ENCODE results near the gene AZU1. TPM values are rescaled to one million over a fixed set of nuclear protein-coding genes. Genes with fewer than 3 reads are reported as not detected.
"Not testable (repeated sequence)": the region's sequence is repeated elsewhere in the genome, so short reads cannot be mapped to it uniquely, and the experiment has no call there.

AZU1 gene
- total and polyA plus RNA-seq, 11 donors: 0.11 to 3.3 (median 0.20) TPM; not detected in 8

- Histone ChIP-seq H3K4me1 (no peaks in the 10 kb centered on the region), H3K4me3 (no peak overlapping the region), H3K27me3 (no peaks in the 10 kb centered on the region), H3K9me3 (no peaks in the 10 kb centered on the region), H3K36me3 (peaks cover 0 to 37% (median 27%) of the 10 kb centered on the region in 9 donors), H3K27ac (no peak overlapping the region)
- ATAC-seq (peak in 2 of 4 donors; percentile 9 to 10), DNase-seq (peak in 3 of 5 donors; percentile 19 to 61 (median 30))
- intact Hi-C loops (cut with DNase I): no loop called here
- WGBS, 4 donors: 89 to 96% (median 93%) methylated on average over 15 to 47 of the region's 47 CpGs
- TF ChIP-seq CTCF (IDR thresholded peaks at IDR 0.05) (no peak), POLR2A (IDR thresholded peaks at IDR 0.05) (no peak)
These were observed 12.4 kb upstream of the AZU1 start for GRCh38 chr19:815079-815774.

GRCh38 chr19:815775-816499, 11.7 kb upstream of the AZU1 start:
- no peak for TF ChIP-seq CTCF (IDR thresholded peaks at IDR 0.05)
- TF ChIP-seq POLR2A (IDR thresholded peaks at IDR 0.05): no peak
- intact Hi-C loops (cut with DNase I): no loop called here
- Histone ChIP-seq H3K4me1 (peaks cover 0 to under 1% (median 0%) of the 10 kb centered on the region in 12 donors), H3K27me3 (peaks cover 0 to under 1% (median 0%) of the 10 kb centered on the region in 9 donors), H3K36me3 (peaks cover 0 to 30% (median 20%) of the 10 kb centered on the region in 9 donors), H3K4me3 (no peak overlapping the region), H3K27ac (no peak overlapping the region), H3K9me3 (no peaks in the 10 kb centered on the region)
- WGBS, 4 donors: 90 to 98% (median 96%) methylated on average over 12 to 13 of the region's 13 CpGs
- no peak for ATAC-seq
- DNase-seq: no peak

- intact Hi-C loops (cut with DNase I): no loop called here
These were observed 11.2 kb upstream of the AZU1 start for GRCh38 chr19:816500-816857.

GRCh38 chr19:820212-820611, 7.4 kb upstream of the AZU1 start:
- H3K27ac ChIP-seq; ATAC-seq; DNase-seq; H3K36me3 ChIP-seq; intact Hi-C loops (cut with DNase I); H3K4me3 ChIP-seq; H3K9me3 ChIP-seq: not testable (repeated sequence)
- 79 to 96% (median 90%) methylated on average over 5 of the region's 5 CpGs for WGBS, 4 donors
- Histone ChIP-seq H3K27me3 (peaks cover 11 to 31% (median 23%) of the 10 kb centered on the region in 9 donors), H3K4me1 (peaks cover 0 to 20% (median 10%) of the 10 kb centered on the region in 12 donors)

More at GRCh38 chr19:816500-816857, 11.2 kb upstream of the AZU1 start:
- WGBS, 4 donors: 86 to 93% (median 90%) methylated on average over 2 of the region's 2 CpGs
- Histone ChIP-seq H3K27me3 (peaks cover 0 to 6% (median under 1%) of the 10 kb centered on the region in 9 donors), H3K4me3 (no peak overlapping the region), H3K4me1 (peaks cover 0 to 6% (median 2%) of the 10 kb centered on the region in 12 donors), H3K36me3 (peaks cover 0 to 24% (median 15%) of the 10 kb centered on the region in 9 donors), H3K9me3 (no peaks in the 10 kb centered on the region), H3K27ac (no peak overlapping the region)
- ATAC-seq: no peak
- no peak for TF ChIP-seq CTCF (IDR thresholded peaks at IDR 0.05)
- TF ChIP-seq POLR2A (IDR thresholded peaks at IDR 0.05): no peak
- DNase-seq: no peak

All from heart left ventricle (tissue), 16 donors.